HG02678 (cell line): ENCODE data around the gene TRIM71.
"Not testable (repeated sequence)": the region's sequence is repeated elsewhere in the genome, so short reads cannot be mapped to it uniquely, and the experiment has no call there.

Source experiments
- ATAC-seq: cut with Tn5 transposase; IDR thresholded peaks from one replicate; pipeline ENCODE4 v1.9.1; 2021; ENCODE audit warnings: mild to moderate bottlenecking, moderate library complexity; ENCODE audit not compliant: unreplicated experiment

The TRIM71 gene

GRCh38 chr3:32886911-32887310 is 69.1 kb downstream of the TRIM71 start:
- ATAC-seq, result no peak

- ATAC-seq, result peak; percentile 92
Measured at GRCh38 chr3:32888739-32889138, 70.9 kb downstream of the TRIM71 start.

- ATAC-seq, result no peak
Measured at GRCh38 chr3:32890420-32891276, 72.9 kb downstream of the TRIM71 start.

GRCh38 chr3:32891365-32891764 is 73.6 kb downstream of the TRIM71 start:
- no peak for ATAC-seq

- ATAC-seq, result no peak
Measured at GRCh38 chr3:32892625-32893598, 75.1 kb downstream of the TRIM71 start.

- no peak for ATAC-seq
Measured at GRCh38 chr3:32894977-32895376, 77.2 kb downstream of the TRIM71 start.

GRCh38 chr3:32895701-32896100 is 77.9 kb downstream of the TRIM71 start:
- no peak for ATAC-seq

- ATAC-seq, result no peak
Measured at GRCh38 chr3:32896143-32896542, 78.3 kb downstream of the TRIM71 start.

- ATAC-seq, result no peak
Measured at GRCh38 chr3:32897001-32897601, 79.3 kb downstream of the TRIM71 start.

- ATAC-seq, result no peak
Measured at GRCh38 chr3:32897981-32898623, 80.3 kb downstream of the TRIM71 start.

GRCh38 chr3:32899265-32899664 is 81.5 kb downstream of the TRIM71 start:
- no peak for ATAC-seq

GRCh38 chr3:32901005-32901932 is 83.5 kb downstream of the TRIM71 start:
- no peak for ATAC-seq

- ATAC-seq, result not testable (repeated sequence)
Measured at GRCh38 chr3:32902887-32903371, 85.1 kb downstream of the TRIM71 start.

- ATAC-seq, result no peak
Measured at GRCh38 chr3:32903953-32904352, 86.2 kb downstream of the TRIM71 start.

- ATAC-seq, result no peak
Measured at GRCh38 chr3:32909999-32910398, 92.2 kb downstream of the TRIM71 start.

- ATAC-seq, result no peak
Measured at GRCh38 chr3:32910954-32911353, 93.2 kb downstream of the TRIM71 start.

- no peak for ATAC-seq
Measured at GRCh38 chr3:32912046-32912445, 94.2 kb downstream of the TRIM71 start.

GRCh38 chr3:32913790-32914446 is 96.1 kb downstream of the TRIM71 start:
- no peak for ATAC-seq

- no peak for ATAC-seq
Measured at GRCh38 chr3:32919920-32920319, 102.1 kb downstream of the TRIM71 start.
